Hematopoietic multipotent progenitor cell treated with erythropoietin and hydrocortisone succinate and interleukin-3 and kit ligand, for 17 days (in vitro differentiated cells): ENCODE results near the gene INTS4.
"Not testable (repeated sequence)": the region's sequence is repeated elsewhere in the genome, so short reads cannot be mapped to it uniquely, and the experiment has no call there.

Experiments used
- DNase-seq: peaks from one replicate; pipeline ENCODE4 v3.0.0-alpha.2; 2015; ENCODE audit warnings: low spot score

INTS4 gene

DNA sequence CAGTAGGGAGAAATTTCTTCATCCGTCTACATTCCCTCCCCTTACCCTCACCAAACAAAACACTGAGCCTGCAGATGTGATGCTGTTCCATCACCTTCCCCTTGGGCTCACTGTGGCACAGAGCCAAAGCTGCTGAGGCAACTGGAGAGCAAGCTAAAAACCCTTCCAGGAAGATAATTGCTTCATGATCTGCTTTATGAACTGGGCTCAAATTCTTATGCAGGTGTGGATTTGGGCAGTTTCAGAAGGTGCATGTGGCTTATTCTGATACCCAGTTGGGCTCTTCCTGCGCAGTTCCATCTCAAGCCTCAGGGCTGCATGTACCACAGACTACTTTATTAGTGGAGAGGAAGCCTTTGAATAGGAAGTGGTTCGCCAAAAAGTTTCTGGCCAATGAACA lies 115.2 kb downstream of the INTS4 start:
- no peak for DNase-seq

DNA sequence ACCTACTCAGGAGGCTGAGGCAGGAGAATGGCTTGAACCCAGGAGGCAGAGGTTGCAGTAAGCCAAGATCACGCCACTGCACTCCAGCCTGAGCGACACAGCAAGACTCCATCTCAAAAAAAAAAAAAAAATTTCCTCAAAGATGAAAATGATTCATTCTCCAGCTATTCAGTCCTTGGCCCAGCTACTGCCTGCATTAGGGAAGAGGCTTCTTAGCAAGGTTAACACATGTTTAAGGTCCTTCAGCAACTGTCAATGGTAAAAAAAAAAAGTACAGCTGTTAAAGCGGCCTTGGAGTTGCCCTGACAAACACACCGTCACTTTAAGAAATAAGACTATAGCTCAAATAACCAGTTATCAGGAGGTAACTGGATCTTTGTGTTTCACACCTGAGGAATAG lies 116.2 kb downstream of the INTS4 start:
- DNase-seq: not testable (repeated sequence)

DNA sequence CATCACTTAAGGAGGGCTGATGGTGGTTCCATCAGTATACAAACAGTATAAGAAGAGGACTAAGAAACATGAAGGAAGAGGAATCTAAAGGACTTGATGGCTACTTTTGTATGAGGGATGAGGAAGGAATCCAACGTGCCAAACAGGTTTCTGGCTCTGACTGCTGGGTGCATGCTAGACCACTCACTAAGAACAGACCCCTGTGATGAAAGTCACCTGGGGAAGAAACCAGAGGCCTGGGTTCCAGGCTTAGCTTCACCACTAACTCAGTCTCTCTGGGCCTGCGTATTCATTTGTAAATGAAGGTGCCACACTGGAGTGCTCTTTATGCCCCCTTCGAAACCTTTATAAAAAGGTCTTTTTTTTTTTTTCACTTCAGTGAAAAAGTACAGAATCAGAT lies 118.4 kb downstream of the INTS4 start:
- DNase-seq: no peak

DNA sequence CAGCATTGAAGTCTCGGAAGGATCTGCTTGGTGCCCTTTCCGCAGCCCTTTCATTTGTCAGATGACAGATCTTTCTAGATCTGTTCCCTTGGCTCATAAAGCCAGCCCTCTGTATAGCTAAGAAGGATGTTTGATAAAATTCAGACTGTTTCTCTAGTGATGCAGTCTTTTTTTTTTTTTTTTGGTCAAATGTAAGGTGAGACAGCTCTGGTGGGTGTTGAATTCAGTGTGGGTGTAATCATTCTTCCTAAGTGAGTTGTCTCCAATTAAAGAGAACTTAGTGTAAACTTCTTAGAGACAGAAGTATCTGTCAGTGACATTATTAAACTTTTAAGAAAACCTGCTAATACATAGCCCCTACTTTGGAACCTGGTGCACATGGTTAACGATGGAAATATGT lies 120.3 kb downstream of the INTS4 start:
- no peak for DNase-seq

DNA sequence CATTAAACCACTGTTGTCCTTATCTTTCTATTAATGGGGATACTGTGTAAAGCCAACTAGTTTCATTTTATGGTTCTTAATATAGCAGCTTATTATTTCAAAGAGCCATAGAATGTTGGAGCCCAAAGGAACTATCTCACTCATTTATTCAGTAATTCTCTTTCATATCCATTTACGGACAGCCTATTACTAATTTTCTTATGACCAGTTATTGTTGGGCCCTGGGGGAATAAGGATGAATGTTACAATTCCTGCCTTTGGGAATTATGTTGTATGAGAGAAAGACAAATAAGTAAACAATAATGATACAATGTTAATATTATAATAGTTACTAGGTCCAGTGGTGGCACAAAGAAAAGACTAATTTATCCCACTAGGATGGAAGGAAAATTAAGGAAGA lies 121.1 kb downstream of the INTS4 start:
- no peak for DNase-seq

DNA sequence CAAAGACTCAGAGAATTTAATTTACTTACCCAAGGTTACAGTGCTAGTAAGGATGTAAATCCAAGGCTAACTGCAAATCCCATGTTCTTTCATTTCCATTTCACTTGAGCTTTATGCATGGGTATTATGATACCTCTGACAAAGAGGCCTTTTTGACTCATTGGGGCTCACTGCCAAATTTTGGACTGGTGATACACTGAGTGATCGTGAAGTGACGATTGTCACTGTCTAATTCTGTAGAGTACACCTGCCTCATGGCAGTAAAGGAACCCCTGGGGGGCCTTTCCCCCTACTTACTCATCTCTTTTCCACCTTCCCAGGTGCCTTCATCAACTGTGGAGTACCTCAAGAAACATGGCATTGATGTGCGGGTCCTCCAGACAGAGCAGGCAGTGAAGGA lies 122.6 kb downstream of the INTS4 start:
- no peak for DNase-seq

DNA sequence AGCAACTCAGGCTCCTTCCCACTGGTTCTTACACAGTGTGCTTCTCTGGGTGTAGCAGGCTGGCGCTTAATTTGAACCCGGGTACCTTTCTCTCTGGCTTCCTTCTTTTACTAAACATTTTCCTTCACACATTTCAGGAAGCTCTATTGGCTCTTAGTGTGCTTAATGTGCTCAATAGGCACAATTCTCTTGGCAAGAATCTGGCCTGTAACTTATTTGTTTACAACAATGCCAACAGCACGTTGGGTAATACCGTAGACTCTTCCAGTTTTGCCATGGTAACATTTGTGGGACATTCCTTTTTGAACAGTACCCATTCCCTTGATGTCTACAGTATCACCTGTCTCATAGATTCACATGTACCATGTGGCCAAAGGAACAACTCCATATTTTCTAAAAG lies 125.7 kb downstream of the INTS4 start:
- no peak for DNase-seq

DNA sequence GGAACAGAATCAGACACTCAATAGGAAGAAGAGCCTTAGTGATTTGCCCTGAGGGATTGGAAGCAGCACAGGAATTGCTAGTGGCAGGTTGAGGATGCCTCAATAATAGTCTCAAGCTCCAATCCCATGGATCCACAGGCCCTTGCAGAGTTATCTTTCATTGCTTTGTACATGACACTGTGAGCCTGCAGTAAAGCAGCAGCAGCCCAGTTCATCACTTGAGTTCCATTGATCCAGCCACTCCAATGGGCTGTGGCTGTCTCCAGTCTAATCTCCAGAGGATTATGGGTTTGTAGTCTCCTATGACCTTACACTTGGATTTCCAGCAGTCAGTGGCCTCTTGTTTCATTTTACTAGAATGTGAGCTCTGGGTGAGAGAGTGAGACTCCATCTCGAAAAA lies 128.1 kb downstream of the INTS4 start:
- DNase-seq: no peak

DNA sequence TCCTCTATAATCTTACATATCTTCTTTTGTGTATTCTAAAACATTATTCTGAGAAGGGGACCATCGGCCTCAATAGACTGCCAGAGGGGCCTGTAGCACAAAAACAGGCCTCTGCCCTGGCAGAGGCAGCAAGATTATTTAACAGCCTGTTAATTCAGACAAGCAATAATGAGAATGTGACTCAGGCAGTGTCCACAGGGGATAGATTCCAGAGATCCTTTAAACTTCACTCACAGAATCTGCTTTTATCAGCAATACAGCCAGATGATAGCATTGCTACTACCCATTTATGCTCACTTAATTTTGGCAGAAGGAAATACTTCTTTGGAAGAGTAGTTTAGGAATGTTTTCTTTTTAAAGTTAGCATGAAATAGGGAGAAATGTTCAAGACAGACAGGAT lies 128.7 kb downstream of the INTS4 start:
- no peak for DNase-seq

DNA sequence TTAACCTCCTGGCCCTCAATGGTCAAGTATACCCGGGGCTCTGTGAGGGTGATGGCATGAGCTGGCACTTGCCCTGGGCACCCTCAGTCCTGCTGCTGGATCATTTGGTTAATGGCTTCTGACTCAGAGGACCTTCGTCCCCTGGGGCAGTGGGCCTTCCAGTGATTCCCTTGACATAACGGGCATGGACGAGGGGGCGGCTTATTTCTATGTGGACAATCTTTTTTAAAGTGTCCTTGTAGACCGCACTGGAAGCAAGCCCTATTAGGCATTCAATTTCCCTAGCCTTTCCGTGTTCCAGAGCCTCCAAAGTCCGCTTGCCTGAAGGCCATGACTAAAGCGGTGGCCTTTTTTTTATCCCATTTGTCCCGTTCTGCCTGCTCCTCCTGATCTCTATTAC lies 133.0 kb downstream of the INTS4 start:
- not testable (repeated sequence) for DNase-seq

DNA sequence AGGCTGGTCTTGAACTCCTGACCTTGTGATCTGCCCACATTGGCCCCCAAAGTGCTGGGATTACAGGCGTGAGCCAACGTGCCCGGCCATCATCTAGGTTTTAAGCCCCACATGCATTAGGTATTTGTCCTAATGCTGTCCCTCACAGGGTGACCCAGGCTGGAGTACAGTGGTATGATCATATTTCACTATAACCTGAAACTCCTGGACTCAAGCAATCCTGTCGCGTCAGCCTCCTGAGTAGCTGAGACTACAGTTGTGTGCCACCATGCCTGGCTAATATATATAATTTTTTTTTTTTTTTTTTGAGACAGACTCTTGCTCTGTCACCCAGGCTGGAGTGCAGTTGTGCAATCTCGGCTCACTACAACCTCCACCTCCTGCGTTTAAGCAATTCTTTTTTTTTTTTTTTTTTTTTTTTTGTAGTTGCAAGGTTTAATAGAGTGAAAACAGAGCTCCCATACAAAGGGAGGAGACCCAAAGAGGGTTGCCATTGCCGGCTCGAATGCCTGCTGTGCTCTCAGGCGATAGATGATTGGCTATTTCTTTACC lies 136.5 kb downstream of the INTS4 start:
- DNase-seq: not testable (repeated sequence)

DNA sequence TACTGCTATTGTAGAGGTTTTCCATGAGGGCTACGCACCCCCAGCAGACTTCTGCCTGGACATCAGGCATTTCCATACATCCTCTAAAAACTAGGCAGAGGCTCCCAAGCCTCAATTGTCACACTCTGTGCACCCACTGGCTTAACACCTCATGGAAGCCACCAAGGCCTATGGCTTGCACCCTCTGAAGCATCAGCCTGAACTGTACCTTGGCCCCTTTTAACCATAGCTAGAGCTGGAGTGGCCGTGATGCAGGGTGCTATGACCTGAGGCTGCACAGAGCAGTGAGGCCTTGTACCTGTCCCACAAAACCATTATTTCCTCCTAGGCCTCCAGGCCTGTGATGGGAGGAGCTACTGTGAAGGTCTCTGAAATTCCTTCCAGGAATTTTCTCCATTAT lies 139.6 kb downstream of the INTS4 start:
- DNase-seq: no peak

DNA sequence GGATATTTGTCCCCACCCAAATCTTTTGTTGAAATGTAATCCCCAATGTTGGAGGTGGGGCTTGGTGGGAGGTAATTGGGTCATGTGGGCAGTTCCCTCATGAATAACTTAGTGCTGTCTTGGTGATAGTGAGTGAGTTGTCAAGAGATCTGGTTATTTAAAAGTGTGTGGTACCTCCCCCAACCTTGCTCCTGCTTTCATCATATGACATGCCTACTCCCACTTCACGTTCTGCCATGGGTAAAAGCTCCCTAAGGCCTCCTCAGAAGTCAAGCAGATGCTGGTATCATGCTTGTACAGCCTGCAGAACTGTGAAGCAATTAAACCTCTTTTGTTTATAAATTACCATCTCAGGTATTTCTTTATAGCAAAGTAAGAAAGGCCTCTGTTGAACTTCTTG lies 143.0 kb downstream of the INTS4 start:
- no peak for DNase-seq

DNA sequence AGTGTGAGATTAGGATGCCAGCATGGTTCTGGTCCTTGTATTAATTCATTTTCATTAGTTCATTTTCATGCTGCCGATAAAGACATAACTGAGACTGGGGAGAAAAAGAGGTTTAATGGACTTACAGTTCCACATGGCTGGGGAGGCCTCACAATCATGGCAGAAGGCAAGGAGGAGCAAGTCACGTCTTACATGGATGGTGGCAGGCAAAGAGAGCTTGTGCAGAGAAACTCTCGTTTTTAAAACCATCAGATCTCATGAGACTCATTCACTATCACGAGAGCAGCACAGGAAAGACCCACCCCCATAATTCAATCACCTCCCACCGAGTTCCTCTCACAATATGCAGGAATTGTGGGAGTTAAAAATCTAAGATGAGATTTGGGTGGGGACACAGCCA lies 150.8 kb downstream of the INTS4 start:
- DNase-seq: not testable (repeated sequence)

DNA sequence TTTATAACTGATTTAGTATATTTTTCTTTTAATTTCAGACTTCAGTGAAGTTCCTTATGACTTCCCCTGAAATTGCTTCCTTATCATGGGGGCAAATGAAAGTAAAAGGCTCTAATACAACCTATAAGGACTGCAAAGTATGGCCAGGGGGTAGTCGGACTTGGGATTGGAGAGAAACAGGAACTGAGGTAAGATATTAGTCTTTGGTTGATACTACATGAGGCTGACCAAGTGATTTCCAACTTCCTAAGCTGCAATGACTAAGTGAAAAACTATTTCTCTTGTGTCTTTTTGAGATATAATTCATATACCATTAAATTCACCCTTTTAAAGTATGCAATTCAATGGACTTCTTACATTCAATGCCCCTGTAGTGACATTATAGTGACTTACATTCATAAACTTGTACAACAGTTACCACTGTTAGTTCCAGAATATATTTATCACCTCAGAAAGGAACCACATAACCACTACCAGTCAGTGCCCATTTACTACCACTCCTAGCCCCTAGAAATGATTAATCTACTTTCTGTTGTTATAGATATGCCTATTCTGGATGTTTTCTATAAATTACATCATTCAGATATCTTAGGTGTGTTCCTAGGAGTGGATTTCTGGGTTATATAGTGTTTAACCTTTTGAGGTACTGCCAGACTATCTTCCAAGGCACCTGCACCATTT lies 151.9 kb downstream of the INTS4 start:
- DNase-seq: no peak

DNA sequence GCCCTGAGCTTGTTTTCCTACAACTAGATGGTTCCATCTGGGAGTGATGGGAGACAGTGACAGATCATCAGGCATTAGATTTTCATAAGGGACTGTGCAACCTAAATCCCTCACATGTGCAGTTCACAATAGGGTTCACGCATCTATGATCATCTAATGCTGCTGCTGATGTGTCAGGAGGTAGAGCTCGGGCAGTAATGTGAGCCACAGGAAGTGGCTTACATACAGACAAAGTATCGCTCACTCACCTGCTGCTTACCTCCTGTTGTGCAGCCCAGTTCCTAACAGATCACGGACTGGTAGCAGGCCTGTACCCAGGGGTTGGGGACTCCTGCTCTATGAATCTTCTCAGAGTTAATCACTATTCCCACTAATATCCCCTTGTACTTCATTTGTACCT lies 161.2 kb downstream of the INTS4 start:
- no peak for DNase-seq

DNA sequence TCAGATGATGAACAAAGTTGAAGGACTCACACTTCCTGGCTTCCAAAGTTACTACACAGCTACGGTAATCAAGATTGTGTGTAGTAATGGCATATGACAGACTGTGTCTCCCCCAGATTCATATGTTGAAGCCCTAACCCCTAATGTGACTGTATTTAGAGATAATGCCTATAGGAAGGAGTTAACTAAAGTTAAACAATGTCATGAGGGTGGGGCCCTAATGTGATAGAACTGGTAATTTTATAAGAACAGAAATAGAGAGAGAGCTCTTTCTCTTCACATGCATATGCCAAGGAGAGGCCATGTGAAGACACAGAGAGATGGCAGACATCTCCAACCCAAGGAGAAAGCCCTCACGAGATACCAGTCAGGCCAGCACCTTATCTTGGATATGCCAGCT lies 165.5 kb downstream of the INTS4 start:
- no peak for DNase-seq
